Prostate gland (tissue), 2 donors: ENCODE measurements around the gene TMEM30A.
A peak's percentile ranks its signal among the peaks of the same experiment; 100 is the strongest.

ENCODE experiments used
- POLR2A ChIP-seq: fragments of 450-650 bp; IDR thresholded peaks from one replicate; pipeline ENCODE4 v1.6.1; 2016; ENCODE audit warnings: antibody characterized with exemption, mild to moderate bottlenecking
- POLR2AphosphoS5 ChIP-seq: sonication (generic); formaldehyde crosslinking; IDR thresholded peaks from one replicate; pipeline ENCODE4 v1.6.1; 2017; ENCODE audit warnings: antibody characterized with exemption
- TF ChIP-seq, protein P1 (sequence below), 4 experiments: fragments of 200-600 bp in 2 of 4; fragments of 450-650 bp in 2 of 4; sonication (generic) in 2 of 4; IDR thresholded peaks; 1 replicate in 3 of 4; 2 replicates in 1 of 4; pipeline ENCODE4 v1.5.1; 2016 to 2019; ENCODE audit warnings: antibody characterized with exemption in 4 of 4, mild to moderate bottlenecking in 2 of 4, moderate library complexity in 2 of 4

DNA sequence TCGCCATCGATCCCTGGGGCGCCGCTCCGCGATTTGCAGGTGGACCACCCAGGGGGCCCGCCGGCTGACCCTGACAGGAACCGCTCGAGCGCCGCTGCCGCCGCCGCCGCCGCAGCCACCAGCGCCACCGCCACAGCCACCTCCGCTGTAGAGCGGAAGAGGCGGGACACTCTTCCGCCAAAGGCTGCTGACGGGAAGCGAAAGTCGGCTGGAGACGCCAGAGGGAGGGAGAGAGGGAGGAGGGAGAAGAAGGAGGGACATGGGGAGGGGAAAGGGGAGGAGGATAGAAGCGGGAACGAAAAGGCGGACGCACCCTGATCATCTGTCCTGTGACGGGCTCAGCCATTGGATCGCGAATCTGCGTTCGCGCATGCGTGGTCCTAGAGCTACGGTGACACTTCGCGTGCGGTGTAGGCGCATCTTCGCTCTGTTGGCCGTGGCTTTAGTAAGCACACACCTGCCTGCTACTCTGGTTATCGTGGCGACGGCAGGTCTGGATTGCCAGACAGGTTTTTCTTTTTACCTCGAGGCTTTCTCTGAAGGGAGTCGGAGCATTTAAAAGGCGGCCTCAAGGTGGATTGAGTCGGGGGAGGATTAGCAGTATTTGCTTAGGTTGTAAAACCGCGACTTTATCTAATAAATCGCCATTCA is at the start of gene TMEM30A:
- TF ChIP-seq, protein P1, sequence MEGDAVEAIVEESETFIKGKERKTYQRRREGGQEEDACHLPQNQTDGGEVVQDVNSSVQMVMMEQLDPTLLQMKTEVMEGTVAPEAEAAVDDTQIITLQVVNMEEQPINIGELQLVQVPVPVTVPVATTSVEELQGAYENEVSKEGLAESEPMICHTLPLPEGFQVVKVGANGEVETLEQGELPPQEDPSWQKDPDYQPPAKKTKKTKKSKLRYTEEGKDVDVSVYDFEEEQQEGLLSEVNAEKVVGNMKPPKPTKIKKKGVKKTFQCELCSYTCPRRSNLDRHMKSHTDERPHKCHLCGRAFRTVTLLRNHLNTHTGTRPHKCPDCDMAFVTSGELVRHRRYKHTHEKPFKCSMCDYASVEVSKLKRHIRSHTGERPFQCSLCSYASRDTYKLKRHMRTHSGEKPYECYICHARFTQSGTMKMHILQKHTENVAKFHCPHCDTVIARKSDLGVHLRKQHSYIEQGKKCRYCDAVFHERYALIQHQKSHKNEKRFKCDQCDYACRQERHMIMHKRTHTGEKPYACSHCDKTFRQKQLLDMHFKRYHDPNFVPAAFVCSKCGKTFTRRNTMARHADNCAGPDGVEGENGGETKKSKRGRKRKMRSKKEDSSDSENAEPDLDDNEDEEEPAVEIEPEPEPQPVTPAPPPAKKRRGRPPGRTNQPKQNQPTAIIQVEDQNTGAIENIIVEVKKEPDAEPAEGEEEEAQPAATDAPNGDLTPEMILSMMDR (IDR thresholded peaks at IDR 0.05): peak in 2 of 4 experiments; percentile 15 to 24
- TF ChIP-seq POLR2A (peak; percentile 82), POLR2AphosphoS5 (peak; percentile 96)
